Measurements from ENCODE around the gene LNPK.
"Not testable (repeated sequence)": the region's sequence is repeated elsewhere in the genome, so short reads cannot be mapped to it uniquely, and the experiment has no call there.

LNPK gene

DNA sequence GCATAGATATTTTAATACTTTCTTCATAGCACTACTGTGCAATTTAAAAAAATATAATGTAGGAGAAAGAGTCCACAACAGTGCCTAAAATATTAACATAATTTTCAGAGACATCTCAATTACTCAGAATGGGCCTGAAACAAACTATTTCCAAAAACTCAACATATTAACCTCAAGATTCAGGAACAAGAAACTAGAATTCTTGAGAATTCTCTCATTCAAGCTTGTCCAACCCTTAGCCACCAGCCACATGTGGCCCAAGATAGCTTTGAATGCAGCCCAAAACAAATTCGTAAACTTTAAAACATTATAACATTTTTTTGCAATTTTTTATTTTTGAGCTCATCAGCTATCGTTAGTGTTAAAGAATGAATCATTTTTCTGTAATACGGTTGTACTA, 35.2 kb downstream of the LNPK start:
- no peak for DNase-seq (ENCODE audit: low read depth)

DNA sequence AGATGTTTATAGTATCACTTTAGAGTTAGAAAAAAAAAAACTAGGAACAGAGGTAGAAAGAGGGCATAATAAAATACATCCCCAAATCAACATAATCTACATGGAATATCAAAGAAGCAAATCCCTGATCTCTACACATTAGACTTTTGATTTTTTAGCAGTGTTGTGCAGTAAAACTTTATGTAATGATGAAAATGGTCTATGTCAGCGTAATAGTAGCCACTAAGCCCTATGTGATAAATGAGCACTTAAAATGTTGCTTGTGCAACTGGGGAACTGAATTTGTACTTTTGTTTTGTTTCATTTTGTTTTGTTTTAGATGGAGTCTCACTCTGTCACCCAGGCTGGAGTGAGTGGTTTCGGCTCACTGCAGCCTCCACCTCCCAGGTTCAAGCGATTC, 36.3 kb downstream of the LNPK start:
- DNase-seq (ENCODE audit: low read depth): no peak

DNA sequence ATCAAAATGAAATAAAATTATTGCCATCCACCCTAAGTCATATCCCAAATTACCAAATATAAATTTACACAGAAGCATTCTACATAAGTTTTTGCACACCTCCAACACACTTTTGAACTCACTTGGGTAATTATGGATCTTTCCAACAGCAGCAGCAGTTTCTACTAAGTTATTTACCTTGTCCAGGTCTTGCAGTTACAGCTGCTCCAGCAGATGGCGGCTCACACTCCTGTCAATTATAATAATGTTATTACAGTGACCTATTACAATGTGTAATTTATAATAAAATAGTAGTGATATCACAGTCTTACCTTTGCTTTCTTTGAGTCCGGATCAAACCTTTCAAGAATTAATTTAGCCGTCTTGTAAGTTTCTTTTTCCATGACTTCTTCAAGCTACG, 37.9 kb downstream of the LNPK start:
- DNase-seq (ENCODE audit: low read depth): no peak

DNA sequence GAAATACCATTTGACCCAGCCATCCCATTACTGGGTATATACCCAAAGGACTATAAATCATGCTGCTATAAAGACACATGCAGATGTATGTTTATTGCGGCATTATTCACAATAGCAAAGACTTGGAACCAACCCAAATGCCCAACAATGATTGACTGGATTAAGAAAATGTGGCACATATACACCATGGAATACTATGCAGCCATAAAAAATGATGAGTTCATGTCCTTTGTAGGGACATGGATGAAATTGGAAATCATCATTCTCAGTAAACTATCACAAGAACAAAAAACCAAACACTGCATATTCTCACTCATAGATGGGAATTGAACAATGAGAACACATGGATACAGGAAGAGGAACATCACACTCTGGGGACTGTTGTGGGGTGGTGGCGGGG, 38.9 kb downstream of the LNPK start:
- DNase-seq (ENCODE audit: low read depth): not testable (repeated sequence)

DNA sequence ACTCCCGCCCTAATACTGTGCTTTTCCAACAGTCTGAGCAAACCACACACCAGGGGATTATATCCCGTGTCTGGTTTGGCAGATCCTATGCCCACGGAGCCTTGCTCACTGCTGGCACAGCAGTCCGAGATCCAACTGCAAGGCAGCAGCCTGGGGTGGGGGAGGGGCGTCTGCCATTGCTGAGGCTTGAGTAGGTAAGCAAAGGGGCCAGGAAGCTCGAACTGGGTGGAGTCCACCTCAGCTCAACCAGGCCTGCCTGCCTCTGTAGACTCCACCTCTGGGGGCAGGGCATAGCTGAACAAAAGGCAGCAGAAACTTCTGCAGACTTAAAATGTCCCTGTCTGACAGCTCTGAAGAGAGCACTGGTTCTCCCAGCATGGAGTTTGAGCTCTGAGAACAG, 44.2 kb downstream of the LNPK start:
- DNase-seq (ENCODE audit: low read depth): no peak

DNA sequence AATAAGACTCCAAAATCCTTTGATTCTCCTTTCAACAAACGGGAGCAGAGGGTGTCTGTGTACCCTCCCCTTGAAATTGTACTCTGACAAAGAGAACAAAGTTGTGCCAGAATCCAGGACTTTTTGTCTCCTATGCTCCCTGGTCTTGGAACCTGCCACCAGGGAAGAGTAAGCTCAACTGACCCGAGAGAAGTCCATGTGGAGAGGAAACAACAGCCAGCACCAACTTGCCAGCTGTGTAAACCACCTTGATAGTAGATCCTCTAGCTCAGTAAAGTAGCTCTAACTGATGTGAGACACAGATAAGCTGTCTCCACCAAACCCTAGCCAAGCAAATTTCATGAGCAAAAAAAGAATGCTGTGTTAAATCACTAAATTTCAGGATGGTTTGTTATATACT, 46.9 kb downstream of the LNPK start:
- DNase-seq (ENCODE audit: low read depth): no peak

DNA sequence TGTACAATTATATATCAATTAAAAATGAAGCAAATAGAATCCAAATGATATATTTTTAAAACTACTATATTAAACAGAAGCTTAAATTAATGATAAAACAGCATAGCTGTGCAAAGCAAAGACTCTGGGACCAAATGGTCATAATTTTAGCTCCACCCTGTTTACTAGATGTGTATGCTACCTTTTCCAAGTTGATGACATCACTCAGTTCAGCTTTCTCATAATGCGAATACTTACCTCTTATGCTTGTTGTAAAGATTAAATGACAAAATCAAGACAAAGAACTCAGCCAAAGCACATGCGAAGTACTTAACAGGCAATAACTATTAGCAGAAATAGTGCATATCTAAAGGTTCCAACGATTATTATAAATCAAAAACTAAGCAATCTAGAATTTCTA, 51.6 kb downstream of the LNPK start:
- no peak for DNase-seq (ENCODE audit: low read depth)

DNA sequence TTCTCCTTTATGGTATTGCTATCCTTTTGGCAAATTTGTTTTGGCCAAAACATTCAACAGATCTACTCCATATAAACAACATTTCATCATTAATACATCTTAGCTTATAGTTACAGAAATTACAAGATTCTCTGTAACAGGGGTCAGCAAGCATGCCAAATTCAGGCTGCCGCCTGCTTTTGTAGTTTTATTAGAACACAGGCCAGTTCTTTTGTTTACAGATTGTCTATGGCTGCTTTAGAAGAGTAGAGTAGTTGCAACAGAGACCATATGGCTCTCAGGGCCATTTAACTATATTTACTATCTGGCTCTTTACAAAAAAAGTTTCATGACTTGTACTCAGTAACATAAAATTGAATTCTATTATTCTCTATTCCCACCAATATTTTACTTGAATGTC, 53.9 kb downstream of the LNPK start:
- no peak for DNase-seq (ENCODE audit: low read depth)

DNA sequence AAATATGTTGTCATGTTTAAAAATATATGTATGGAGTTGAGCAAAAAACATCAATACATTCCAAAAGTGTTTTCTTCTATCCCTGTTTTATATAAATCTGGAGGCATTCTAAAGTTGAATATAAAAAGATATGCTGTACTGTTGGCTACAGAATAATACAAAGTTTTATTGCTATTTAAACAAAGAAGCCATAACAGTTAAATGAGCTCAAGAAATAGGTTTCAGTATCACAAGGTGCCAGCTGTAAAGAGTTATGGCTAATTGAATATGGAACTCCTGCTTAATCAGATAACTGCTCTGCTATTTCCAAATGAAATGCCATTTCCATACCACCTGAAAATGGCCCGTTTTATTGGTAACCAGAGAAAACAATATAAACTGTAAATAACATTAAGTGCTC, 55.0 kb downstream of the LNPK start:
- DNase-seq (ENCODE audit: low read depth): no peak

DNA sequence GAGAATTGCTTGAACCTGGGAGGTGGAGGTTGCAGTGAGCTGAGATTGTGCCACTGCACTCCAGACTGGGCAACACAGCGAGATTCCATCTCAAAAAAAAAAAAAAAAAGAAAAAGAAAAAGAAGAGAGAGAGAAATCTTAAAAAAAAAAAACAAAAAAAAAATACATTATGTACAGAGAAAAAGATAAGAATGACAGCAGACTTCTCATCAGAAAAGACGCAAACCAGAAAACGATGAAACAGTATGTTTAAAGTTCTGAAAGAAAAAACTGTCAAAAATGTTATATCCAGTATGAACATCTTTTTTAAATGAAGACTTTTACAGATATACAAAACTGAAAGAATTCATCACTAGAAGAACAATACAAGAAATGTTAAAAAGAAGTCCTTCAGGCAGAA, 60.4 kb downstream of the LNPK start:
- no peak for DNase-seq (ENCODE audit: low read depth)

DNA sequence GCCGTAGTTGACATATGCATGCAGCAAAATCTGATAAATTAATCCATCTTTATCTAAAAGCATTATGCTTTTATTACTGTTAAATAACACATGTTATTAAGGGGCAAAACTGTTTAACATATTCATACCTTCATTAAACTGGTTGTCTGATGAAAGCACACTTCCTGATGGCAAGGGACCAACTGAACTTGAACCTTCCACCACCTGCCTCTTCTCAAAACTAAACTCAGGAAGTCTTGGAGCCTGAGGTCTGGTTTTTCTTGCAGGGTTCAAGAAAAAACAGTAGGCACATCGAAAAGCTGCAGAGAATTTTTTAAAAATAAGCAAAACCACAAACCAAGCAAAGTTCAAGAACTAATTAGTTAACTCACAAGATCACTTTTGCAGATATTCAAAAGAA, 64.9 kb downstream of the LNPK start:
- no peak for DNase-seq (ENCODE audit: low read depth)

DNA sequence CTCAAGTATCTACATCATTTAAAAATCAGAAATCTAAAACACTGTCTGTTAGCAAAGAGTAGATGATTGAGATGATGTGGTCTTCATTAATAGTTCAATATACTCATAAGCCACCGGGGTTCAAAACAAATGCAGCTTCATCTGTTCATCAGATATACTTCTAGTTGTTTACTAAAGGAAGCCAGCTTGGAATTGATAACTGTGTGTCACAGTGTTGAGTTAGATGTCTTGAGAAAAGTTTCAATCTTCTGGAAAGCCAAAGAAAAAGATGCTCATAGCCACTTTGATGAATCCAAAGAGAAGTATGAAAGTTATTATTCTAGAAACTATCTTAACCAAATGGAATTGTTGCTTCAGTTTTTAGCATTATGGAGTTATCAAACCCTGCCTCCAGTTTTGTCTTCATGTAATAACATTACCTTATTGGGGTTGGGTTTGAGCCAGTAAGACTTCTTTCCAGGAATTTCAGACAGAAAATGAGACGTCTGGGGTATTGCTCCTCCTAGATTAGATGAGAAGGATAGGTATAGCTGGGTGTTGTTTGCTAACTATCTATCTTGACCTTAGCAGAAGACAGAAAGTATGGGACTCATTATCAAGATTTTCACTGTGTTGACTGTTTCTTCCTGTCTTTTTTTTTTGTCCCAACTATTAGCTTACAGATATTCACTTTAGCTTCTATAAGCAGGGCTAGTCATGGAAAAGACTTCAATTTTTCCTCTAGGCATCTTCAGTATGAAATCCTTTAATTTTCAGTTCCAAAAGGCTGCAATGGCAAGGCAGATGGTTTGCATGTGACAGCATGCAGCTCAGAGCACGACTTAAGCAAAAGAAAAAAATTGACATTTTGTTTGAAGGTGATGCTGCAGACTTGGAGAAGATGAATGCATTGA, 66.5 kb downstream of the LNPK start:
- no peak for DNase-seq (ENCODE audit: low read depth)

DNA sequence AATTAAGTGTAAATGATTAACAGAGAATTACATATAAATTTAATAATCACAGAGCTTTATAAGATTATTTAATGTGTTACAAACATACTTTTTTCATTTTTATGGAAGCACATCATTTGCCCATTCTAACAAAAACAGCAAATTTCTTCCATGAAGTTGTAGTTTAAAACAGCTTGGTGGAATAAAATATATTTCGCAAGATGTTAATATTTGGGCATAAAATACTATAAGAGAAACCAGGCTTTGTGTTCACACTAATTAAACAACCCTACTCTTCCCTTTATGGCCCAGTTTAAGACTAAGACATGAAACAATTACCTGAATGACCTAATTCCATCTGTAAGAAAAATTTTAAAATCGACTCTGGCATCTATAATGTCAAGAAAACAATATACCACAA, 69.4 kb downstream of the LNPK start:
- no peak for DNase-seq (ENCODE audit: low read depth)

DNA sequence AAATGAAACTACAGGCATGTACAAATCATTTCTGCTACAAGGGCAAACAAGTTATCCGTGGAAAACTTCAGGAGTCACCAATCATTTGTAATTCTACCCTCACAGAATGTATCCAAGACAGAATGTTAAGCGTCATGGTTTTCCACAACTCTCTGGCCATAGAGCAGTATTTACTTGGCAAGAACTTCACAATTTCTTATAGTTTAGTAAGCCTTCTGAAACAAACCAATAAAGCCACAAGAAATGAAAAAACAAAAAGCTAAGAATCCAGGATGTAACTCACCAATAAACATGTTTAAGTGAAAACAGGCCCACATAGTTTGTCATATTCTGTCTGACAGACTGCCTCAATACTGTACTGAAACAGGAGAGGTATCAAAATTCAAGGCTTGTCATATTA, 70.3 kb downstream of the LNPK start:
- DNase-seq (ENCODE audit: low read depth): no peak

DNA sequence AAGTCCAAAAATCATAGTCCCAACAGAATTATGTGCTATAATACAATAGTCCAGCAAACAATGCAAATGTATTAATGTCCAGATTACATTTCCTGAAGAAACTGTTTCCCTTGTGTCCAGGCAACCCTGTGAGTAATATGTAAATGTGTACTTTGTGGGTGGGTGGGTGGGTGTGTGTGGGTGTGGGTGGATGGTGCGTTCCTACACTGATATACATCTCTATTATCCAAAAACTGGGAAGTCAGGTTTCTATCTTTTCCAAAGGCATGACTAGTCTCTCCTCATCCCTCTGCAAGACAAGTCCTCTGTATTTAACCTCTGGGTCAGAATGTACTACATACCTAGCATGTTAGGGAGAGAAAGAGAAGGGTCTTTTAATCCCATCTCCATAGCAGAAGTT, 71.6 kb downstream of the LNPK start:
- DNase-seq (ENCODE audit: low read depth): no peak

DNA sequence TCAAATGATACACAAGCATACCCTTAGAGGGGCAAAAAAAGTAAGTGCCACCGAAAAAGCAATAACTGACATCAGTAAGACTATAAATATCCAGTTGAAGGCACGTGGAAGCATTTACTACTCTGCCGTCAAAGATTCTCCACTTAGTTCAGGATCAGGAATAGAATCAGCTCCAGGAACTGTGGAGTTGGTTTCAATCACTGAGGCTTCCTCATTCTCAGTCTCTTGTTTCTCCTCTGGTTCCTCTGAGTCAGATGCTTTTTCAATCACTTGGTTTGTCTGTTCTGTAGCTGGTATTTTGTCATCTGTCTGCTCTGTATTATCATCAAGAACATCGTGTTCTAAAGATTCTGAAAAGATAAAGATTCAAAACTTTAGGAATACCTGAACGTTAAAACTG, 72.2 kb downstream of the LNPK start:
- no peak for DNase-seq (ENCODE audit: low read depth)

DNA sequence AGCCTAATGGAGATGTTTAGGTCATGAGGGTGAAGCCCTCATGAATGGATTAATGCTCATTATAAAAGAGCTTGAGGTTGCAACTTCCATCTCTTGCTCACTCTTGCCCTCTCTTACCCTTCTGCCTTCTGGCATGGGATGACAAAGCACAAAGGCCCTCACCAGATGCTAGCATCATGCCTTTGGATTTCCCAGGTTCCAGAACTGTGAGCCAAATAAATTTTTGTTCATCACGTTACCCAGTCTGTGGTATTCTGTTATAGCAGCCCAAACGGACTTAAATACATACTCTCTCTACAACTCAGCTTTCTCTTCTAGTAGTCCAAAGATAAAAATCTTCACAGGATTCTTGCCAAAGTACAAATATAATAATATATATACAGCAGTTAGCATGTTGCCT, 75.8 kb downstream of the LNPK start:
- no peak for DNase-seq (ENCODE audit: low read depth)

DNA sequence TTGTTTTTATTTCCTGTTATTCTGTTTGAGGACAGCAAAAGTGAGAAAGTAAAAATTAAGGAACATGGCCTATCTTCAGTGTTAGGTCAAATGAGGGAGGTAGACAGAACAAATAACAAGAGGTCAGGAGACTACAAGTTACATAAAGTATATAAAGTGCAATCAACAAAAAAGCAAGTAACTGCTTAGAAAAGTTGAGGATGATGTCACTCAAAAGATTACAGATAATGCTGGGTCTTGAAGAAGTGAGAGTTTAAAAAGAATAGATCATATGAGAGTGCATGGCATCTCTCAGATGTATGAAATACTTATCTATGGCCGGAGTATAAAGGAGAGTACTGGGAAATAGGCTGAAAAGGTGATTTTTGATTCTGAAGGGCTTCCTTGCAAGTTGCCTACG, 79.9 kb downstream of the LNPK start:
- no peak for DNase-seq (ENCODE audit: low read depth)

DNA sequence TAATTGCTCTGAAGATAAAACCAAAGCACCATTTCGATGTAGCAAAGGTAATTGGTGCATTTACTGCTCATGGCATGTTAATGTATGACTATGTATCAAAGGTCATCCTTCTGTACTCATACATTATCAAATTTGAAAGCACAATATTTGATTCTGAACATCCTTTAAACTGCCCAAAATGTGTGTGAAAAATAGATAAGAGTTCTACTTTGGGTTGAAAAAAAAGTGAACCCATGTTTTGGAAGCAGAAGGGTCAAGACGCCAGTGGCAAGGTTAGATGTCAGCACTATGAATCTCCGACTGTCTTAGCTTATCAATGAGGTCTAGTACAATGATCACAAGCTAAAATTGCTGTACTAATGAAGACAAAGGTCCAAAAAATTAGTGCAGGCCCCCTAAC, 83.1 kb downstream of the LNPK start:
- DNase-seq (ENCODE audit: low read depth): no peak

DNA sequence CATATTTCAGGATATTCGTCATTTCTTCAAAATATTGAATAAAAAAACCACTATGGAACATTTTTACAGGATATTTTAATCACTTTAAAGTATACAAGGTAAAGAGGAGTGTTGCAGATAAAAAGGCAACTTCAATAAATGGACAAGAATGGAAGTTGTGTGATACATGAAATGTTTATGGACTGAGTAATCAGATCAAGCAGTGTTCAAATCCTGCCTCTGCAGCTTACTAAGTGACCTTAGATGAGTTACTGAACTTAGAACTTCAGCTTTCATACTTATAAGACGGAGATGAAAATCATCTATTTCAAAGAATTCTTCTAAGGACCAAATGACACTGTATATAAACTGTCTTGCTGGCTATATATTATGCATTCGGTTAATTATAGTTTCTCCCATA, 87.2 kb downstream of the LNPK start:
- no peak for DNase-seq (ENCODE audit: low read depth)

DNA sequence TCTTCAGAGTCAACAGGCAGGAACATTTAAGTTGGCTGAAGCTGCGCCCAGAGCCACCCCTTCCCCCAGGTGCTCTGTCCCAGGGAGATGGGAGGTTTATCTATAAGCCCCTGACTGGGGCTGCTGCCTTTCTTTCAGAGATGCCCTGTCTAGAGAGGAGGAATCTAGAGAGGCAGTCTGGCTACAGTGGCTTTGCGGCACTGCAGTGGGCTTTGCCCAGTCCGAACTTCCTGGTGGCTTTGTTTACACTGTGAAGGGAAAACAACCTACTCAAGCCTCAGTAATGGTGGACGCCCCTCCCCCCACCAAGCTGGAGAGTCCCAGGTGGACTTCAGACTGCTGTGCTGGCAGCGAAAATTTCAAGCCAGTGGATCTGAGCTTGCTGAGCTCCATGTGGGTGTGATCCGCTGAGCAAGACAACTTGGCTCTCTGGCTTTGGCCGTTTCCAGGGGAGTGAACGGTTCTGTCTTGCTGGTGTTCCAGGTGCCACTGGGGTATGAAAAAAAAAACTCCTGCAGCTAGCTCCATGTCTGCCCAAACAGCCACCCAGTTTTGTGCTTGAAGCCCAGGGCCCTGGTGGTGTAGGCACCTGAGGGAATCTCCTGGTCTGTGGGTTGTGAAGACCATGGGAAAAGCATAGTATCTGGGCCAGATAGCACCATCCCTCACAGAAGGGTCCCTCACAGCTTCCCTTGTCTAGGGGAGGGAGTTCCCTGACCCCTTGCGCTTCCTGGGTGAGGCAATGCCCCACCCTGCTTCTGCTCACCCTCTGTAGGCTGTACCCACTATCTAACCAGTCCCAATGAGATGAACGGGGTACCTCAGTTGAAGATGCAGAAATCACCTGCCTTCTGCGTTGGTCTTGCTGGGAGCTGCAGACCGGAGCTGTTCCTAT, 88.0 kb downstream of the LNPK start:
- DNase-seq (ENCODE audit: low read depth): not testable (repeated sequence)

DNA sequence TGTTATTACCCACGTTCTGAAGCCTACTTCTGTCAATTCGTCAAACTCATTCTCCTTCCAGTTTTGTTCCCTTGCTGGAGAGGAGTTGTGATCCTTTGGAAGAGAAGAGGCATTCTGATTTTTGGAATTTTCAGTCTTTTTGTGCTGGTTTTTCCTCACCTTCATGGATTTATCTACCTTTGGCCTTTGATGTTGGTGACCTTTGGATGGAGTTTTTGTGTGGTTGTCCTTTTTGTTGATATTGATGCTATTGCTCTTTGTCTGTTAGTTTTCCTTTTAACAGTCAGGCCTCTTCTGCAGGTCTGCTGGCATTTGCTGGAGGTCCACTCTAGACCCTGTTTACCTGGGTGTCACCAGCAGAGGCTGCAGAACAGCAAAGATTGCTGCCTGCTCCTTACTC, 88.8 kb downstream of the LNPK start:
- DNase-seq (ENCODE audit: low read depth): not testable (repeated sequence)

DNA sequence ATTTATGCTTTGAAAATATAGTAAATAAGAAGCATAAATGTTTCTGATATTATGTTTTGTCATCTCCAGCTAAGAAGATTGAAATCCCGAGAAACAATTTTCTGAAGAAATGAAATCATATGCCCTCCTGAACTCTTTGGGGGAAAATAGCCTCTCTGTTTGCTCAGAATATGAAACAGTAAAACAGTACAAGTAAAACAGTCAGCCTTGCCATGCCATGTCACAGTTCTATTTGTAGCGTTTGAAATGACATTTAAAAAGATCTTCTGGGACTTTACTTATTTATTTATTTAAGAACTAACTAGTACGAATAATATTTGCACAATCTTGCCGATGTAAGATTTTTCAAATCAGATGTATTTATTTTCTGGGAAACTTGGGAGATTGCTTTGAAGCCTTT, 98.0 kb downstream of the LNPK start:
- DNase-seq (ENCODE audit: low read depth): no peak
